T-helper 9 cell (primary cell): ENCODE data around the gene RCOR2.
"Not testable (repeated sequence)": the region's sequence is repeated elsewhere in the genome, so short reads cannot be mapped to it uniquely, and the experiment has no call there.

ENCODE experiments used
- DNase-seq: peaks from one replicate; pipeline ENCODE4 v3.0.0-alpha.2; 2020

Gene RCOR2

DNA sequence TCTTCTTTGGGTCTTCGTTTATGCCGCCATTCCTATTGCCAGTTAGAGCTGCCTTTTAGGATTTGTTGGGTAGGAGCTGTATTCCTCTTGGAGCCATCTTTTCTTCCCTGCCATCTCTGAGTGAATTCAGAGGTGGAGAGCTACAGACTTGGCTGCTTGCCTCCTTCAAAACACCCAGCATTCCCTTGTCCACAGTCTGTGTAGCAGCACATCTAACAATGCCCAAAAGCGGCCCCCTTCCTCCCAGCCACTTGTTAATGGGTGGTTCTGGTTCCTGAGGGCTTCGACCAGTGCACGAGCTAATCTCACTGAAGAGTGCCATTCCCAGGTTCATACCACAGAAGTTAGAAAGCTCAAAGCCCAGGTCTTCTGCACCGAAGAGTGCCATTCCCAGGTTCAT lies 40.3 kb downstream of the RCOR2 start:
- no peak for DNase-seq

DNA sequence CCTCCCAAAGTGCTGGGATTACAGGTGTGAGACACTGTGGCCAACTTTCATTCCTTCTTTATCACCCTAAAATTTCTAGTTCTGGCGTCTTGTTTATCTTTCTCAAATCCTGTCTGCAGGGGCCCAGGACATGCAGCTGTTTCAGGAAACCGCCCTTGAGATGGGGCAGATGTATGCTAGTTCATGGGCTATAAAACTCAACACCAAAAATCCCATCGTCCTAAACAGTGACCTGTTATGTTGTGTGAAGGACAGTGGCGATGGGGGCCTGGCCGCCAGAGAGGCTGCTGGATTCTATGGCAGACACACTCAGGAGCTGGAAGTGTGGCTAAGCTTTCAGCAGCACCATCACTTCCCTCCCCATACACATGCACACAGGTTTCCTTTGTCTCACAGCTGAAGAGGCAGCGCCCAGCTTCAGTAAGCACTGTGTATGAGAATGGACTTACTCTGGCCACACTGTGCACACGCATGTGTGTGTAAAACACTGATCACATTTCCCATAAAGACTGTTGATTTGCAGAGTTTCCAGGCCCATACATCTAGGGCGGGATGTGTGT lies 41.4 kb downstream of the RCOR2 start:
- no peak for DNase-seq

DNA sequence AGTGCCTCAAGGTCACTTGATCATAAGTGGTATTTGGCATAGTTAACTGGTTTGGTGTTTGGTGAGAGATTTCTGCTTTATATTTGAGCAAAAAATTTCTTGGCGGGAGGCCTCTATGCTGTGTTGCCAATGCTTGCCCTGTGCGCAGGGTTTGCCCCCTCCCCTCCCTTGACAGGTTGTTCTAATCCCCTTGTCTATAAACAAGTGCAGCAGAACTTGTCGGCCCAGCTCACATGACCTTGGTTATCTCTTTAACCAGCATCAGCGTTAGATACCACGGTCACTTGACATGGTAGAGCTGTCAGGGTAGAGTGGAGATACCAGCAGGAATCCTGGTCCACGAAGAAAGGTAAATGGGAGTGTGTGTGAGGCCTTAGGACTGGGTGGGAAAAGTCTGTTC lies 42.5 kb downstream of the RCOR2 start:
- no peak for DNase-seq

DNA sequence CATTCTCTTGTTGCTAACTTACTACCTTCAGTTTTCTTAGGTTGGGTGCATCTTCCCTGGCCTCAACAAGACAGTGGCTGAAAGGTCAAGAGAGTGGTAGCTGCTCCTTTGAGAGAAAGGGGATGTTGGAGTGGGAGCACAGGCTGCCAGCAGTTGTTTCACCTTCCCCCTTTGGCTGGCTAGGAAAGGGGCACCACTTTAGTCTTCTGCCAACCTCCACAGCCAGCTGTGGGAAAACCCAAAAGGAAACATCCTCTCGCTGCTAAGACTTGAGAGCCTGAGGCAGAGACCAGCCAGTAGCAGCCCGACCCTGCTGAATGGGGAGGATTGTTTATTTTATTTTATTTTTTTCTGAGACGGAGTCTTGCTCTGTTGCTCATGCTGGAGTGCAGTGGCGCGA lies 43.7 kb downstream of the RCOR2 start:
- no peak for DNase-seq

DNA sequence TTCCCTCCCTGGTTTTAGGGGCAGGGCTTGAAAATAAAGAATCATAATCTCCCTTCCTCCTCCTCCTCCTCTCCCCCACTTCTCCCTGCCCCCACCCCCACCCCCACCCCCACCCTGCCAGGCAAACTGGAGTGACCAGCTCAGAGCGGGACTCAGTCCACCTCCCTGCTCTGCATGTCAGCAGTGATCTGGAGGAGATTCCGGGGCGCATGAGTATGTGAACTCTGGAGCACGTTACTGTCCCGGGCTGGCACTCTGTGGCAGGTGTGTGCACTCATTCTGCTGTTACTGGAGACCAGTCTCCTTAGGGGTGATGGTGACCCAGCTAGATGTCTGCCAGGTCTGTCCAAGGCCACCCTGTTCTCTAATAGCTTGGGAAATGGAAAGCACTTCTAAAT lies 44.2 kb downstream of the RCOR2 start:
- DNase-seq, result no peak

DNA sequence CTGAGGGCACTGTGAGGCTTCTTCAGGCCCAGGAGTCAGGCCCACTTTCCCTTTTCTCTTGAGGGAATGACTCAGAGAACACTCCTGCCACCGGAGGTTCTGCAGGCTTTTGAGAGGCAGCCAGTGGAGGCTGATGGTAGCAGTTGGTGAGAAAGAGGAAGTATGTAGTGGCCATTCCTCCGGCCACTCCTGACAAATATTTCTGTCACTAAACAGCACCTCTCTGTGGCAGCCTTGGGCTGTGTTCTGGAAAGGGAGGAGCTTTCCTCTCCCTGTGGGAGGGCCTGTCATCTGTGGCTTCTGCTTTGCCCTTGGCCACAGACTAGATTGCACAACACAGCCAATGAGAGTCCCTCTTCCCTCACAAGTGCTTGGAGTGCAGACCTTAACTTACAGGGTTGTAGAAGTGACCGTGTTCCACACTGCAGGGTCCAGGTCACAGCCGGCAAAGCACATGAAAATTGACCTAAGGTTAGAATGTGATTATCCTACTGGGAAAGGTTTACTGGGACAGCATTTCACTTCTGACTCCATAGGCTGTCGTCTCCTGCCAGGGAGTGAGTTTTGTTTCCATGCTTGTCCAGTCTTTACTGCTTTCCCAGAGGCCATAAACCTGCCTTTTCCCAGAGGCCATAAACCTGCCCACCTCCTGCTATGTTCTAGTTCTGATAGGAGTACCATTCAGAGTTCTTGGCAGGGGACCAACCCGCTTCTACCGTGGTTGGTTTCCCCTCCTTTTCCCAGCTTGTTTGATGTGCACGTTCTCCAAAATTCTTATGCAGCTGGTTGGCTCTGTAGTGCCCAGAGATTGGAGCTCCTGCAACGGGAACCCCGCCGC lies 44.8 kb downstream of the RCOR2 start:
- no peak for DNase-seq

DNA sequence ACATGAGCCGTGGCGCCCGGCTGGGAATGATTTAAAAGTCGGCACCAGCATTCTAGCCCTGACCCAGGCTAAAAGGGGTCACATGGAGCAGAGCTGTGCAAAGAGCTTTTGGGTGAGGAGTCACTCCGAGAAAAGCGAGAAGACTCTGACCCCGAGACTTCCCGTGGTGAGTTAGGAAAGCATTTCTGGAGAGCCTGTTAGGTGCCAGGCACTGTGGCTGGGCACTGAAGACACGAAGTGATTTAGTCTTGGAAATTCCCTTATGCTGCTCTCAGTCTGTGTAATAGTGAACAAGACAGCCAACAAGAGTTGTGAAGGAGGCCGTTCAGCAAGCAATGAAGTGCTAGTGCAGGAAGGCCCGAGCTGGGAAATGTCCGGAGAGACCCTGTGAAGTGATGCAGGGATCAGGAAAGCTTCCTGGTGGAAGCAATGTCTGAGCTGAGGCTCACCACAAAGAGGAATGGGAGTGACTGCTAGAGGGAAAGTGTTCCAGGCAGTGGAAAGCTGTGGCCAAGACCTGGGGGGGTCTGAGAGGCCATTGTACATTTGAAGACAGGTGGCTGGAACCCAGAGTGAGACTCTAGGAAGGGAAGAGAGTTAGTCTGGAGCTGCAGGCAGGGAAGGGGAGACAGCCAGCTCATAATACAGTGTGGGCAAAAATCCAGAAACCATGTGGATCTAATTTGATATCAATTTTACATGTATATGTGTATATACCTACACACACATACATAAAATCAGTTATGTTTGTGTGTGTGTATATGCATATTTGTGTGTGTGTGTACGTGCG lies 46.4 kb downstream of the RCOR2 start:
- no peak for DNase-seq

DNA sequence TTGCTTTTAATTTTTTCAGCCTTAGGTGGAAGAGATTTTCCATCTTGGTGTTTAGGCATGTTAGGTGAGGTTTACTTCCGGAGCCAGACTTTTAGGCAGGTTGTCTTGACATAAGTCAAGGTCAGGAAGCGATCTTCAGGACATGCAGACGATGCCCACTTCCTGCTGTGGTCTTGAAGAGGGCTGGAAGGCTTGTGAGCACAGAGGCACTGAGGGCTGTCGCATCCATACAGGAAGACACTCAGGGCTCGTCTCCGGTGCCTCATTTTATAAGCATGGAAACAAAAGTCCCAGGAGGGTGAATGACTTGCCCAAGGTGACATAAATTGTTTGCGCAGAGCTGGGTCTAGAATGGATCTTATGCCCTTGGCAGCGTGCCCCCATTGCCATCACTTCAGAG lies 47.3 kb downstream of the RCOR2 start:
- peak; percentile 34 for DNase-seq

DNA sequence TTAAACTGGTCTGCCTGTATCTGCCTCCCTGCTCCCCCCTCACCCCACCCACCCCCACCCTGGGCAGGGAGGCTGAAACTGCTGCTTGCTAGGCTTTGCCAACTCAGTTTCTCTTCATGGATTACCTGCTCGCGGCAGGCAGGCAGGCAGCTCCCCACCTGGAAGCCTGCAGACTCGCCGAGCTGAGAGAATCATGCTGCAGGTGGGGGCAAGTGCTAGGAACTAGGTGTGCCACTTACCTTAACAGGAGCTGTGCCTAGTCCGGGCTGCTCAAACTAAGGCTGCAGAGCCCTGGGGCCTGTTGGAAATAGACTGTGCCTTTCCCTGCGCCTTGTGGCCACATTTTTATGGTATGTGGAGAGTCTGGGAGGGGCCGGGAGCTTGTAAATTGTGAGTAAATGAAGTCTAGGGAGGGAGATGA lies 47.8 kb downstream of the RCOR2 start:
- DNase-seq, result no peak

DNA sequence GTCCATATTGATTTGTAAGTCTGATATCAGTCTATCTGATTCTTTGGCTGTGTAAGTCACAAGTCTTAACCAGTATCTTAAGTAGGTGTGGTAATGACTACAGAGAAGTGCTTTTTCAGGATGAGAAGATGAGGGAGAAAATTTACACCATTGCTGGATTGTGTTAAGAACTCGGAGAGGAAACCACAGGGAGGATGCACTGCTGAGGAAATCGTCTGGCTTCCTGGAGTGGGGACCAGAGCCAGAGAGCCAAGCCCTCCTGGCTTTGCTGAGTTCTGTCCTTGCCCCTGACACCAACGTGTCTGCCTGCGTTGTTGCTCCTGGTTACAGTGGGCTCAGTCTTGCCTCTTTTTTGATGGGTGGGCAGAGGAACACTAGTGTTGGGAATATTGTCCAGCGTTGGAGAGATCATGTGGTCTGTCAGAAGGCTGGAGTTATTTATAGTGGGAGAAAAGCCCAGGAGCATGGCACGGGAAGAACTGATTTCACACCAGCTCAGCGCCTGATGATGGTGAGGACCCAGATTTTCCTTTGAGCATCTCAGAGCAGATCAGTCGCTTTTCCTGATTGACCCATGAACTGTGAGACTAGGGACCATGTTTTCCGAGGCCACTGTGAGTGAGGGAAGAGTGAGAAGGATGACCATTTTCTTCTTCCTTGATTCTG lies 48.4 kb downstream of the RCOR2 start:
- no peak for DNase-seq

DNA sequence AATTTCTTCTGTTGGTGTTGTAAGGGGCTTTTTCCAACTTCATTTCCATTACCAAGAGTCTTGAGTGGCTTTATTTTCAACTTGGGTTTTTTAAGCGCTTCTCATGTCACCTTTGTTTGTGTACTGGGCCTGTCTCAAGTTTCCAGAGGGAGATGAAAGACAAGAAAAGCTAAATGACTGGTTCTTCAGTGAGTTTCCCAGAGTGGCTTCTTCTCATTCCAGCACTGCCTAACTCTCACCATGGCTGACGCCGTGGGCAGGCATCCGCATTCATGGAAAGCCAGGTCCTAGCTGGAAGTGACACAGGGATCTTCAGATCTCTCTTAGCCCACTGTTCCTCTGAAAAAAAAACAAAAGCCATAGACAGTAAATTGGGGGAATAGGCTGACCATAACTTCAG lies 49.5 kb downstream of the RCOR2 start:
- no peak for DNase-seq

DNA sequence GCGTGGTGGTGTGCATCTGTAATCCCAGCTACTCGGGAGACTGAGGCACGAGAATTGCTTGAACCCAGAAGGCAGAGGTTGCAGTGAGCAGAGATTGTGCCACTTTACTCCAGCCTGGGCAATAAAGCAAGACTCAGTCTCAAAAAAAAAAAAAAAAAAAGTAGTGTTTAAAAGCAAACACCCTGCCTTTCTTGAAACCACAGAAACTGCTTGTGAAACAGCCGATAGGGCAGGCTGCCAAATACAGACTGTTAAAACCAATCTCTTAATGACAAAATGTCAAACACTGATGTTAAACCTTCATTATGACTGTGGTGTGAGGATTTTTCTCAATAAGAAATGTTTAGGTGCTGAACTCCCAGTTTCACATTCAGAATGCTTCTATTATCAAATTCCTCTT lies 50.8 kb downstream of the RCOR2 start:
- peak; percentile 48 for DNase-seq

DNA sequence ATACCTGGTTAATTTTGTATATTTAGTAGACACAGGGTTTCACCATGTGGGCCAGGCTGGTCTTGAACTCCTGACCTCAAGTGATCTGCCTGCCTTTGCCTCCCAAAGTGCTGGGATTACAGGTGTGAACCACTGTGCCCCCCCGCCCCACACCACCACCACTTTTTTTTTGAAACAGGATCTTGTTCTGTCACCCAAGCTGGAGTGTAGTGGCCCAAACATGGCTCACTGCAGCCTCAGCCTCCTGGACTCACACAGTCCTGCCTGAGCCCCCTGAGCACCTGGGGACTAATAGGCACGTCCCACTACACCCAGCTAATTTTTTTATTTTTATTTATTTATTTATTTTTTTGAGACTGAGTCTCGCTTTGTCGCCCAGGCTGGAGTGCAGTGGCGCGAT lies 53.3 kb downstream of the RCOR2 start:
- DNase-seq, result not testable (repeated sequence)

DNA sequence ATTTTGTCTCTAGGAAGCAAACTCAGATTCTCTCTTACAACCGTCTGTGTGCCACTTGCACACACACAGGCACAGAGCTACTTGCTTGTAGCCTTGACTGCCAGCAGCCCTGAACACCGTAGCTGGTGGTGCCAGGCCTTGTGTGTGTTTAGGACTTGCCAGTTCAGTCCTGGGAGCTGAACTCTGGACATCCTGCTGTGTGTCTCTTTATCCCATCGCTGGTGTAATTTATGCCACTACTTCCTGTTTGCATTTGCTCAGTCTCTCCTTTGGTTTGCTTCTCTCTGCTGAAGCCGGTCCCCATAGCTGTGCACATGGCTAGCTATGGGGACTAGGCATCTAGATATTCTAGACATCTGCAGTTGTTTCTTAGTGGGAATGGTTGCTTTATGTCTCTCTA lies 54.0 kb downstream of the RCOR2 start:
- no peak for DNase-seq
